Subcutaneous adipose tissue (tissue), 4 donors: ENCODE results near the gene TCF4. TPM values are rescaled to one million over a fixed set of nuclear protein-coding genes. Genes with fewer than 3 reads are reported as not detected.

ENCODE experiments used
- total RNA-seq, 4 donors: library from RNA; depleted of rRNA; stranded (reverse); fragments of >200 nt; gene quantifications; one replicate each; pipeline ENCODE4 v1.1.0, GENCODE V29; 2016
- TF ChIP-seq, protein P1 (sequence below): fragments of 450-650 bp; IDR thresholded peaks from one replicate; pipeline ENCODE4 v1.5.1; 2016; ENCODE audit warnings: low read depth, mild to moderate bottlenecking, control low read depth, antibody characterized with exemption, moderate library complexity

TCF4 gene
- total RNA-seq, 4 donors from 2014 or later = 110 to 250 (median 170) TPM

DNA sequence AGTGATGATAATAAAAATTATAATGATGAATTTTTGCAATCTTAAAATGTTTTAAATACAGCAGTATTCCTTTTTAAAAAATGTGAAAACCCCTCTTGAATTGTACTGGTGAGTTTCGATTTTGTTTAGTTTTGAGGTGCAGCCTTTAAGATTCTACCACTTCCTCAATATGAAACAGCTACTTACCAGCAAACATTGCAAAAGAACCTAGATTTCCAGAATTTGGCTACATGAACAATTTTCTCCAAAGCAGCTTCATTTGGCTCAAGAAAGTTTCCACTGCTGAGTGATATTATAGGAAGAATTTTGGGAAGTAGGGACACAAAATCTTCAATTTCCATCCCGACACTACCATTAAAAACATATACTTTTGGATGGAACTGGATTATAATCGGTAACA lies 12.0 kb downstream of the TCF4 start:
- TF ChIP-seq, protein P1, sequence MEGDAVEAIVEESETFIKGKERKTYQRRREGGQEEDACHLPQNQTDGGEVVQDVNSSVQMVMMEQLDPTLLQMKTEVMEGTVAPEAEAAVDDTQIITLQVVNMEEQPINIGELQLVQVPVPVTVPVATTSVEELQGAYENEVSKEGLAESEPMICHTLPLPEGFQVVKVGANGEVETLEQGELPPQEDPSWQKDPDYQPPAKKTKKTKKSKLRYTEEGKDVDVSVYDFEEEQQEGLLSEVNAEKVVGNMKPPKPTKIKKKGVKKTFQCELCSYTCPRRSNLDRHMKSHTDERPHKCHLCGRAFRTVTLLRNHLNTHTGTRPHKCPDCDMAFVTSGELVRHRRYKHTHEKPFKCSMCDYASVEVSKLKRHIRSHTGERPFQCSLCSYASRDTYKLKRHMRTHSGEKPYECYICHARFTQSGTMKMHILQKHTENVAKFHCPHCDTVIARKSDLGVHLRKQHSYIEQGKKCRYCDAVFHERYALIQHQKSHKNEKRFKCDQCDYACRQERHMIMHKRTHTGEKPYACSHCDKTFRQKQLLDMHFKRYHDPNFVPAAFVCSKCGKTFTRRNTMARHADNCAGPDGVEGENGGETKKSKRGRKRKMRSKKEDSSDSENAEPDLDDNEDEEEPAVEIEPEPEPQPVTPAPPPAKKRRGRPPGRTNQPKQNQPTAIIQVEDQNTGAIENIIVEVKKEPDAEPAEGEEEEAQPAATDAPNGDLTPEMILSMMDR = no peak

DNA sequence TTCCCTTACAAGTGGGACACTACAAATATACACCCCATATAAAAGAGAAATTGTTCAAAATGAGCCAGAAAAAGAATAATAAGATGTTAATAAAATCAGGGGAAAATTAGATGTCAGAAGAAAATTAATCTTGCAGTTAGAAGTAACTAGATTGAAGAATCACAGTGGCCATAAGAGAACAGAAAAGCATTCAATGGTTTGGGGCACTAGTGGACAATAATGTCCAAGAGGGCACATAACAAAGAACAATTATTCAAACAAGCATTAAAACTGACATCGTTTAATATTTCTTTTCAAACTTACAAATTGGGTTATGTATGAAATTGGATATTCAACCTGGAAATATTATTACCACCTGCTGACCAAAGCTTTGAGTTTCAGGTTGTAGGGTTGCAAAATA lies 12.9 kb downstream of the TCF4 start:
- TF ChIP-seq, protein P1 = no peak

DNA sequence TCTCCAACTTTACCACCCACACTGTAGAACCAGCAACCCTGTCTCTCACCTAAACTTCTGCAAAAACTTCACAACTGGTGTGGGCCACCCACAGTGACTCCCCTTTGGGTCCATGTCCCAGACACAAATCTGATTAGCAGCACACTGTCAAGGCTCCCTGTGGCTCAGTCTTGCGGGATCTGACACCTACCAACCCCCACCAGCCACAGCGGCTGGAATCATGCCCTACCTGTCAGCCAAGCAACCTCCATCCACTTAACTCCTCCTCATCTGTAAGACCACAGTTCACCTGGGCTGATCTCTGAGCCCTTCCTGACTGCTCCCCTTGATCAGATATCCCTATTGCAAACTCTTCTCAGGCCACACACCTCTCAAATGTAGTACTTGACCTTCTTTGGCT lies 14.6 kb downstream of the TCF4 start:
- TF ChIP-seq, protein P1 = no peak

DNA sequence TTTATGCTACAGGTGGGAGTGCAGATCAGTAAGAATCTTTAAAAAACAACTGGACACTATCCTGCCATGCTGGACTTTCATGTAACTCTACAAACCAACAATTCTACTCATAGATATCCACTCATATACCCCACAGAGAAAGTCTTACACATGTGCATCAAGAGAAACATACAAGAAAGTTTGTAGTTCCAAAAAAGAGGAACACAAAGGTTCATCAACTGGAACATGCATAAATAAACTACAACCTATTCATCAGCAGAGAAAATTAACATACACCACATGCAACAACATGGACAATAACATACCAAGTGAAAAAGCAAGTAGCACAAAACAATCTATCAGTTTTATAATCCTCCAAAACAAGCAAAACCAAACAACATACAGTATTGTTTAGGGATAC lies 17.0 kb downstream of the TCF4 start:
- TF ChIP-seq, protein P1 = no peak

DNA sequence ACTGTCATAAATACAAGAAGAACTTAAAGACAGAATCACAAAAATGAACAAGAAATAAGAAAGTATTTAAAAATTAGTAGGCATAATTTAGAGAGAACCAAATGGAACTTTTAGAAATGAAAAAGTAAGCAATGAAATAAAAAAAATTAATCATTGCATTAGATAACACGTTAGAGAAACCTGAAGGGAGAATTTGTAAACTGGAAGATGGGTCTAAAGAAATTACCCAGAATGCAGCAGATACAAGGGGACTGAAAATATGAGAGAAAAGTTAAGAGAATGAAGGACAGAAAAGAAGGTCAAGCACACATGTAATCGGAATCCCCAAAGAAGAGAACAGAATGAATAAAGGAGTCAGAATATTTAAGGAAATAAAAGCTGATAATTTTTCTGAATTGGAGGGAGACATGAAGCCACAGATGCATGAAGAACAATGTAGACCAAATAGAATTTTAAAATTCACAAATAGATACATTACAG lies 21.5 kb downstream of the TCF4 start:
- TF ChIP-seq, protein P1 = no peak

DNA sequence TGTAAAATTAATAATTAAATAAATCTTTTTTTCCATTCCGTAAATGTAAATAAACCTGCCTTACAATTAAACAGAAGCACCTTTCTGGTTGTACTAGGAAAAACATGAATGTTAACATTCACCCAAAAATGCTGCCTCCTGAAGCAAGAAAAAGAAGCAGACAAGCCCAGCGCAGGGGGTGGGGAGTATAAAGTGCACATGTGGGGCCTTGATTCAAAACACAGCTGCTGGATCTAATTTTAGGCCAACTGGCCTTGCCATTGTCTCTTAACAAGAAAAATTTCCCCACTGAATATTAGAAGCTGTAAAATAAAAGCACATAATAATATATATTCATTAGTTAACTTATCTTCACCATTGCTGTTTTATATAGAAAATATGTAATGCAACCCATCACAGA lies 28.3 kb downstream of the TCF4 start:
- TF ChIP-seq, protein P1 = no peak

DNA sequence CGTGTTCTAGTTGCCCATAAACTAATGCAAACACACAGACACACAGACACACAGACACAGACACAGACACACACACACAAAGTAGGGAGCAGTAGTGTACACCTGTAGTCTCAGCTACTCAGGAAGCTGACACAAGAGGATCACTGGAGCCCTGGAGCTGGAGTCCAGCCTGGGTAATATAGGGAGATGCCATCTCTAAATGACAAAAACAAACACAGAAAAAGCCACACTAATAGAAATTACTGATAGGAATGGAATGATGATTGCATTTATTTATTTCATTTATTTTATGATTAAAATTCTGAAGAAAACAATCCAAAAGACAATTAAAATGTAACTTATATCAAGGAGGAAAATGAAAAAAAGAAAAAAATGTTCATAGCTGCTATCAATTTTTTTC lies 30.8 kb downstream of the TCF4 start:
- TF ChIP-seq, protein P1 = no peak
